DMS79 treated with DMSO at 0.1 percent for 48 hours (cell line): ENCODE measurements around the gene FUT3.
A peak's percentile ranks its signal among the peaks of the same experiment; 100 is the strongest.
"Not testable (repeated sequence)": the region's sequence is repeated elsewhere in the genome, so short reads cannot be mapped to it uniquely, and the experiment has no call there.

Experiments
- DNase-seq: peaks from one replicate; lab custom pipeline; 2025; lab: John Stamatoyannopoulos, UW

Gene FUT3

GRCh38 chr19:5851302-5851701, at the start of gene FUT3:
Gene FUT3 (minus strand): TSS chr19:5851449.
- peak; percentile 64 for DNase-seq

GRCh38 chr19:5900976-5901375, 49.7 kb upstream of the FUT3 start:
- DNase-seq: no peak

- no peak for DNase-seq
These were observed 48.7 kb upstream of the FUT3 start for GRCh38 chr19:5899728-5900526.

GRCh38 chr19:5897189-5897969, 46.1 kb upstream of the FUT3 start:
- DNase-seq: no peak

GRCh38 chr19:5896365-5897076, 45.3 kb upstream of the FUT3 start:
- DNase-seq: no peak

- no peak for DNase-seq
These were observed 44.6 kb upstream of the FUT3 start for GRCh38 chr19:5895890-5896289.

DNA sequence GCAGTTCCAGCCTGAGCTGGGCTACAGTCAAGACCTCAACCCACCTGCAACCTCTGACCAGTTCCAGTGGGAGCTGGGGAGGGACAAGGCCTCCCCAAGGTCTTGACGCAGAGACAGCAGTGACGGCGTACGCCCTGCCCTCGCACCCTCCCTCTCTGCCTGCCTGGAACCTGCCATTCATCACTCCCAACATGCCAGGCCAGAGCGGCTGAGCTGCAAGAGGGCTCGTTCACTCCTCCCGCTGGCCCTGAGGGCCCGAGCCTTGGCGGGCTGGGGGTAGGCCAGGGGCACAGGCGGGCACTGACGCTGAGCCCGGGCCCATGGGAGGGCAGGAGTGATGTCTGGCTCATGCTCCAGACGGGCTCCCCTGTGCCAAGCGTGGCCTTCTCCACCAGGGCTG, 44.2 kb upstream of the FUT3 start:
- no peak for DNase-seq

DNA sequence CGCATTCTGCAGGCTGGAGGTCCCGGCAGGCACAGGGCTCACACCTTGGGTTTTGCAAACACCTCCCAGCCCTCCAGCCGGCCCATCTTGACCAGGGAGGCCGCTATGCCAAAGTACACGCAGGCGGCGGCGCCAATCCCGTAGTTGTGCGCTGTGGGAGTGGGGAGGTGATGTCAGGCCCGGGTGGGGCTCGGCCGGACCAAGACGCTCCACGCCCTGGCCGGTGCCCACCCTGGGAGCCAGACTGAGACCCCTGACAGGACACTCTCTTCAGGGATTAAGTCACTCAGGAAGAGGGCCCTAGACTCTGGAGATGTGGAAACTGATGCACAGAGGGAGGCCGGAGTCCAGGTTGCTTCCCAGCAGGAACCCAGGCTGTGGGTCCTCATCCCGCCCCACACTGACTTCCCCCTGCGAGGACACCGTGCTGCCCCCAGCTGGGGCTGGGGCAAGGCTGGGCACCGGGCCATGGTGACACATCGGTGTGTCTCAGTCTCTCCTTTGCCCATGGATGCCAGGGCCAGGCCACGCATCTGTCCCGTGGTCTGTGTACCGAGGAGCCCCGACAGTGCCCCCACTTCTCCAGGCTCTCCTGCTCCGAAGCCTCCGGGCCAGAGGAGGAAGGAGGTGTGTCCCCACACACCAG, 43.6 kb upstream of the FUT3 start:
- no peak for DNase-seq

DNA sequence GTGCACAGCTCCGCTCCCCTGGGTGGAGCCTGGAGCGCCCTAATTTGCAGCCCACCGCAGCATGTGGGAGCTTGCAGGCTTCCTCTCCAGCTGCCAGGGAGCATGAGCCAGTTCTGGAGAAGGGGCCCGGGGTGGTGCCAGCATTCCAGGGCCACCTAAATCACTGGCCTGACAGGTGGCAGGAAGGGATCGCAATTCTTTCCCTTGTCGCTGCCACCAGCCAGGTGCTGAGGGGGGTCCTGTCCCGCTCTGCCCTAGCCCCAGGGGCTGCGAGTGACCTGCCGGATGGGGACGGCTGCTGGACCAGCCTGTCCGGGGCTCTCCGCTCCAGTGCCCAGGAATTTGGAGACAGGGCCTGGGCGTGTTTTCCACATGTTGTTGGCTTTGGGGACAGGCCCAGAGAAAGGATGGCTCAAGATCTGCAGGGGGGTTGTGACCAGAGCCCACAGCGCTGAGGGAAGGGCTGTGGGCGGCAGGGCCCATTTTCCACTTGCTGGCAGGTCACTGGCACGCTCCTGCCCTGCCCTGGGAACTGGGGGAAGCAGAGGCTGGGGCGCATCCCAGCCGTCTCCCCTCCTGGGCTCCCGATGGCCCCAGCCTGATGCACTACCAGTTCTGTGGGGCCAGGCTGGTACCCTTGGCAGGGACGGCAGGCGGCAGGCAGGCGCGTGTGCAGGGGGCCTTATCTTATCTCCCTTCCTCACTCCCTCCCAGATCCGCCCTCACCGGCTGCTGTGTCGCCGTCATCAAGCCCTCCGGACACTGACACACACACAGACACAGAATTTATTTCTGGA, 42.9 kb upstream of the FUT3 start:
- no peak for DNase-seq

GRCh38 chr19:5893296-5893903, 42.2 kb upstream of the FUT3 start:
- DNase-seq: no peak

GRCh38 chr19:5892772-5893275, 41.6 kb upstream of the FUT3 start:
- no peak for DNase-seq

- peak; percentile 3 for DNase-seq
These were observed 40.9 kb upstream of the FUT3 start for GRCh38 chr19:5891938-5892771.

GRCh38 chr19:5891572-5891937, 40.3 kb upstream of the FUT3 start:
- DNase-seq: no peak

DNA sequence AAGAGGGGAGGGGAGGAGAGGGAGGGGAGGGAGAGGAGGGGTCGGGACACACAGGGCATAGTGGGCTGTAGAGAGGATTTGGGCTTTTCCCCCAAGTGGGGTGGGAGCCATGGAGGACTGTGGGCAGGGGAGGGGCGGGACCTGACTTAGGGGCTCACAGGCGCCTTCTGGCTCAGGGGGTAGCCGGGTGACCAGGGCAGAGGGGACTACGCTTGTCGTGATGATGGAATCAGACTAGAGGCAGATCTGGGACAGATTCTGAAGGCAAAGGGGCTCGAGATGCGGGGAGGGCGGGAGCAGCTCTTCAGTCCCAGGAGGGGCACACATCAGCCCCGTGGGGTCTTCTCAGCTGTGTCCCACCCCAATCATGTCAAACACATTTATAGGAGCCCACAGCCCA, 38.9 kb upstream of the FUT3 start:
- no peak for DNase-seq

DNA sequence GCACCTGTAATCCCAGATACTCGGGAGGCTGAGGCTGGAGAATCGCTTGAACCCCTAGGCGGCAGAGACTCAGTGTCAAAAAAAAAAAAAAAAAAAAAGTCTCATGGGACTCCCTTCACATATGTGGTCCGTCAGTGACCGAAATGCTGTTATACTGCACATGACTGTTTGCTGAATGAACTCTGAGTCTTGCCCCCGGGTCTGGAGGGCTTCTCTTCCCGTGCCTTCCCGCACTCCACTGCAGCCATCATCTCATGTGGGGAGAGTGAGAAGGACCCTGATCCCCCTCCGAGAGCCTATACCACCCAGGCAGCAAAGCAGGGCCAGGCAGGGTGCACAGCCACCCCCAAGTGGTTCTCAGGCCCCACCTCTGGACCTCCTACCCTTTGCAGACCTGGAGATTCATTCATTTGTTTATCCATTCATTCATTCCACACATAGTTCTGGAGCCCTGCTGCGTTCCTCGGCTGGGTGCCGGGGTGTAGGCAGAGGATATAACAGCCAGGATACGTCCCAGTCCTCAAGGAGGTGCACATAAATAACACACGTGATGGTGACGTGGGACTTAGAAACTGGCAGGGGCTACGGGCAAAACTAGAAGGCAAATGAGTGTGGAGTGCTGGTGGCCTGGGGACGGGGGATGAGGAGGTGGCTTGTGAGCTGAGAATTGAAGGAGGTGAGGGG, 38.2 kb upstream of the FUT3 start:
- DNase-seq: no peak

- not testable (repeated sequence) for DNase-seq
These were observed 33.0 kb upstream of the FUT3 start for GRCh38 chr19:5884065-5884811.

DNA sequence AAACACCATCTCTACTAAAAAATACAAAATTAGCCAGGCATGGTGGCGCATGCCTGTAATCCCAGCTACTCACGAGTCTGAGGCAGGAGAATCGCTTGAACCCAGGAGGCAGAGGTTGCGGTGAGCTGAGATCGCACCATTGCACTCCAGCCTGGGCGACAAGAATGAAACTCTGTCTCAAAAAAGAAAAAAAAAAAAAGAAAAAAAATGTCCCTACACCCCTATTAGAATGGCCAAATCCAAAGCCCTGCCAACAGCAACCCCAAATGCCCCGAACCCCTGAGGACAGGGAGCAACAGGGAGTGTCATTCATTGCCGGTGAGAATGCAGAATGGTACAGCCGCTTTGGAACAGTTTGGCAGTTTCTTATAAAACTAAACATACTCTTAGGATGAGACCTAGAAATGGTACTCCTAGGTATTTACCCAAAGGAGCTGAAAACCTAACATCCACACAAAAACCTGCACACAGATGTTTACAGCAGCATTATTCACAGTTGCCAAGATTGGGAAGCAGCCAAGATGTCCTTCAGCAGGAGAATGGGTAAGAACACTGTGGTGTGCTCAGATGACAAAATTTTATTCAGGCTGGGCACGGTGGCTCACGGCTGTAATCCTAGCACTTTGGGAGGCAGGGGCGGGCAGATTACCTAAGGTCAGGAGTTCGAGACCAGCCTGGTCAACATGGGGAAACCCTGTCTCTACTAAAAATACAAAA, 32.1 kb upstream of the FUT3 start:
- peak; percentile 3 for DNase-seq

GRCh38 chr19:5882421-5882968, 31.2 kb upstream of the FUT3 start:
- no peak for DNase-seq
